Effector memory CD8-positive, alpha-beta T cell (primary cell): Measurements from ENCODE around the gene DCDC2.
A peak's percentile ranks its signal among the peaks of the same experiment; 100 is the strongest.

ENCODE experiments used
- ATAC-seq: fragments of 150-1000 bp; cut with Tn5 transposase; replicated peaks from 2 replicates; pipeline ENCODE4 v1.10.0; 2021; ENCODE audit warnings: mild to moderate bottlenecking, moderate library complexity
- DNase-seq, 3 experiments: peaks; one replicate each; pipeline ENCODE4 v3.0.0; 2021
- H3K27ac Mint-ChIP-seq, 2 donors: one replicate each; pipeline ENCODE4 v1.8.0; 2022; ENCODE audit warnings: mild to moderate bottlenecking in 2 of 2, mixed read lengths in 2 of 2, moderate library complexity in 2 of 2
- H3K27me3 Mint-ChIP-seq, 2 donors: one replicate each; pipeline ENCODE4 v1.8.0; 2022; ENCODE audit warnings: mixed read lengths in 2 of 2
- H3K36me3 Mint-ChIP-seq: one replicate; pipeline ENCODE4 v1.8.0; 2022; ENCODE audit warnings: mild to moderate bottlenecking, moderate library complexity, mixed read lengths; ENCODE audit not compliant: insufficient read depth
- H3K4me1 Mint-ChIP-seq, 2 donors: one replicate each; pipeline ENCODE4 v1.8.0; 2022; ENCODE audit warnings: low read depth in 2 of 2, mixed read lengths in 2 of 2
- H3K4me3 Mint-ChIP-seq, 2 donors: one replicate each; pipeline ENCODE4 v1.8.0; 2022; ENCODE audit warnings: mild to moderate bottlenecking in 2 of 2, mixed read lengths in 2 of 2, moderate library complexity in 2 of 2
- H3K9me3 Mint-ChIP-seq, 2 donors: one replicate each; pipeline ENCODE4 v1.8.0; 2022; ENCODE audit warnings: mixed read lengths in 2 of 2

The DCDC2 gene

DNA sequence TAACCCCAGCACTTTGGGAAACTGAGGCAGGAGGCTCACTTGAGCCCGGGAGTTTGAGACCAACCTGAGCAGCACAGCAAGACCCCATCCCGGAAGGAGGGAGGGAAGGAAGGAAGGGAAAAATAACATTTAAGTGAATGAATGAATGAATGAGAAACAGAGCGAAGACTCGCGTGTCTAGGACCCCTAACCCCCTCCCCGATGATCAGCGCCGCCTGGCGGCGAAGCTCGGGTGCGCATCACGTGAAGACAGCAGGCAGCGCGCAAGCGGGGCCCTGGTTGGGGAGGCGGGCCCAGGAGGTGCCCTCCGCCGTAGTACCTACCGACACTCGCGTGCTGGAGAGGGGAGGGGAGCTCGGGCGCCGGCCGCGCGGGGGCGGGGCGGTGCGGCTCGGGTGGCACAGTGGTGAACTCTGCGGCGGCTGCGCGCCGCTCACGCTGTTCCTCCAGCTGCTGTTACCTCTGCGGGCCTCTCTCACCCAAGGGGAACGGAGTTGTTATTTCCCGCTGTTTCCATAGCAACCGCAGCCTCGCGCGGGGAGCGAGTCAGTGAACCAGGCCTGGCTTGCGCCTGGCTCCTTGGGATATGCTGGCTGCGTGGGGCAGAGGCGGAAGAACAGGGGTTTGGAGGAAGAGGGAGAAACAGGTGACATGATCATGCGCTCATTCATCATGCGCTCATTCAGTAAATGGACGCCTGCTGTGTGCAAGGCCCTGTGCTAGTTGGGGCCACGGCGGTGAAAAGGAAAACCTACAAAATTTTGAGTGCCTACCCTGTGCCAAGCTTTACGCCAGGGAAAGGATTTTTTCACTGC lies 2.0 kb upstream of the DCDC2 start:
- Mint-ChIP-seq H3K27me3 (peaks cover 15 to 47% of the 10 kb centered on the region in 2 donors), H3K27ac (peak overlapping the region; percentile 47 to 64)

DNA sequence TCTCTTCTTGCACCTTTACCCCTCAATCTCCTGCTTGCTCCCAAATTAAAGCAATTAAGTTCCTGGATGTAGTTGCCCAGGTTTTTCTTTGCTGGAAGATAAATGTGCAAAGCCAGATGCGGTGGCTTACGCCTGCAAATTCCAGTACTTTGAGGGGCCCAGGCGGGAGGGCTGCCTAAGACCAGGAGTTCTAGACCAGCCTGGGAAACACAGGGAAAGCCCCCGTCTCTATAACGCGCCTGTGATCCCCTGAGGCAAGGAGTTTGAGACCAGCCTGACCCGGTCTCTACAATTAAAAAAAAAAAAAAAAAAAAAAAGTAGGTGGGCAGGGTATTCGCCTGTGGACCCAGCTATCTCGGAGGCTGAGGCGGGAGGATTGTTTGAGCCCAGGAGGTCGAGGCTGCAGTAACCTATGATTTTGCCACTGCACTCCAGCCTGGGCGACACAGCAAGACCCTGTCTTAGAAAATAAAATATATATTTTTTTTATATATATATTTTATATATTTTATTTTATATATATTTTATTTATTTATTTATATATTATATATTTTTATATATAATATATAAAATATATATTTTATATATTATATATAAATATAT lies 461 bp upstream of the DCDC2 start:
- Mint-ChIP-seq H3K27me3 (peaks cover 7 to 34% of the 10 kb centered on the region in 2 donors), H3K4me1 (peaks cover 15 to 17% of the 10 kb centered on the region in 2 donors), H3K27ac (peak overlapping the region in 1 of 2 donors; percentile 58), H3K36me3 (peaks cover 4% of the 10 kb centered on the region), H3K4me3 (peak overlapping the region; percentile 70 to 79), H3K9me3 (no peaks in the 10 kb centered on the region)
- DNase-seq (no peak), ATAC-seq (no peak)

More for the DNA sequence above, 2.0 kb upstream of the DCDC2 start:
- Mint-ChIP-seq H3K9me3 (no peaks in the 10 kb centered on the region), H3K4me1 (peaks cover 15 to 17% of the 10 kb centered on the region in 2 donors), H3K36me3 (peaks cover 4% of the 10 kb centered on the region), H3K4me3 (peak overlapping the region; percentile 67 to 74)
- DNase-seq (peak; percentile 53 to 59 (median 58)), ATAC-seq (peak; percentile 88)

DNA sequence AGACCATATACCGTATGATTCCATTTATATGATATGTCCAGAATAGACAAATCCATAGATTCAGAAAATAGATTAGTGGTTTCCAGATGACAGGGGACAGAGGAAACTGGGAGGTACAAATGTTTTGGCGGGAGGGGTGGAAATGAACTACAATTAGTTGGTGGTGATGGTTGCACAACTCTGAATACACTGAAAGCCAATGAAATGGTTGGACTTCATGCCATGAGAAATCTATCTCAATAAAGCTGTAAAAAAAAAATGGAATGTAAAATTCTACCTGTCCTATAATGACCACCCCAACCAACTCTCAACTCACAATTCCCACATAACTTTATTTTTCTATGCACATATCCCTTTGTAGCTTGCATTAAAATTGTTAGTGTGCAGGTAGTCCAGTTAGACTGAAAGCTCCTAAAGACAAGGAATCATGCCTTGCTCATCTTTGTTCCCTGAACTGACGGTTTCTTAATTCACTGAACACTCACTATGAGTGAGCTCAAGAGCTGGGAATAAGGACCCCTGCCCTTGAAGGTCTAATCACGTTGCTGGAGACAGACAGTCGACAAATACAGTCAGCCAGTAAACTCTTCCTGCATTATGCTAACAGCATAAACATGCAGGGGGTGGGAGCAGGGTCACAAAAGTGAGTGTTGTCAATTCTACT lies 1.4 kb downstream of the DCDC2 start:
- Mint-ChIP-seq H3K27me3 (peaks cover 7 to 26% of the 10 kb centered on the region in 2 donors), H3K27ac (no peak overlapping the region), H3K9me3 (no peaks in the 10 kb centered on the region), H3K36me3 (peaks cover 4% of the 10 kb centered on the region), H3K4me3 (no peak overlapping the region), H3K4me1 (peaks cover 15 to 17% of the 10 kb centered on the region in 2 donors)
- no peak for DNase-seq
- no peak for ATAC-seq

DNA sequence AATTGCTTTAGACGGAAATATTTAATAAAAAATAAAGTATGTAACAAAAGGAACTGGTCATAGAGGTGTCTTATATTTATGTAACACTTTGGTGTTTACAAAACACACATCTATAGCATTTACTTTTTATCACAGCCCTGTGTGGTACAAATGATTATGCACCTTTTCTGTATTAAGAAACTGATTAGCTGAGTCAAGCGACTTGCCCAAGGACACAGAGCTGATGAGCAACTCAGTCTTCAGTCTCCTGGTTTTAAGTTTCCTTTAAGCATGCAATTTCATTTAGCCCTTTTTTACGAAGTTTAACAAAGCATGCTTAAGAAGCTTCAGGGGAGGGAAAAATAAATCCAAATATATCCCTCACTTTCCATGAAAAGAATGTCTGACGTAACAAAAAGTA lies 2.5 kb downstream of the DCDC2 start:
- H3K27ac Mint-ChIP-seq, result no peak overlapping the region

DNA sequence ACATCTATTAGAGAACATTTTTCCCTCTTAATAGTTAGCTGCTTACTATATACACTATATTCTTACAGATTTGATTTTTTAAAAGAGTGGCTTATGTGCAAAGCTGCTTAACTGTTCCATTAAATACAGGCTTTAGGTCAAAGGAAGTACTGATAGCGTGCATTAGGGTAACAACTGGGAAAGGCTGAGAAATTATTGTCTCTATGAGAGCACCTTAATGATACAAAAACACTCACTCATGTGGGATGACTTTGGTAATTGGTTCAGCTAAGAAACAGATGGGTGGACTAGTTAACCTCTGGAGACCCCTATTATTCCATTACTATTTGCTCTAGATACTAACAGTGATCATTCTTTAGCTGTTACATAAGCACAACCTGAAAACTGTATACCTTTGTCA lies 4.0 kb downstream of the DCDC2 start:
- no peak for DNase-seq
- peaks cover 26 to 32% of the 10 kb centered on the region in 2 donors for H3K27me3 Mint-ChIP-seq
- no peak overlapping the region for H3K4me3 Mint-ChIP-seq

More for the DNA sequence above, 2.5 kb downstream of the DCDC2 start:
- Mint-ChIP-seq H3K27me3 (peaks cover 17 to 25% of the 10 kb centered on the region in 2 donors), H3K4me1 (peaks cover 13 to 17% of the 10 kb centered on the region in 2 donors), H3K4me3 (no peak overlapping the region), H3K9me3 (no peaks in the 10 kb centered on the region), H3K36me3 (peaks cover 4% of the 10 kb centered on the region)
- no peak for ATAC-seq
- no peak for DNase-seq

DNA sequence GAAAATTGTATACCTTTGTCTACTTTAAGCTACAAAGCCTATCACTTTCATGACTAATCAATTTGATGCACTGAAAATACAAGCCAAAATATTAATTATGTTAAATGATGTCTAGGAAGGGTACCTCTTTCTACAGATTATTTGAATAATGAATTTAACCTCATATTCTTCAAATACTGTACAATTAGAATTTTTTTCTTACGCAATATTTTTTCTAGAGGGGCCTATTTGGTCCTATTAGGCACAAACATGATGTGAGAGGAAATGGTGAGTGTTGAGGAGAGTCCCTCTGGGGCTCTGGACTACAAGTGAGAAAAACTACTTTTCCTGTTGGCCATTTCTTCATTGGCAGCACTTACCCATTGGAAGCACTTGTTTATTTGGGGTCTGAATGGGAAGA lies 5.4 kb downstream of the DCDC2 start:
- ATAC-seq (no peak), DNase-seq (no peak)
- peaks cover 0 to 1% of the 10 kb centered on the region in 2 donors for H3K4me1 Mint-ChIP-seq
- no peak overlapping the region for H3K27ac Mint-ChIP-seq
- H3K4me3 Mint-ChIP-seq, result no peak overlapping the region
- no peaks in the 10 kb centered on the region for H3K9me3 Mint-ChIP-seq
- no peaks in the 10 kb centered on the region for H3K36me3 Mint-ChIP-seq
- H3K27me3 Mint-ChIP-seq, result peaks cover 28 to 41% of the 10 kb centered on the region in 2 donors

More for the DNA sequence above, 4.0 kb downstream of the DCDC2 start:
- no peak for ATAC-seq
- Mint-ChIP-seq H3K36me3 (peaks cover 4% of the 10 kb centered on the region), H3K27ac (no peak overlapping the region), H3K9me3 (no peaks in the 10 kb centered on the region), H3K4me1 (peaks cover 8 to 10% of the 10 kb centered on the region in 2 donors)

DNA sequence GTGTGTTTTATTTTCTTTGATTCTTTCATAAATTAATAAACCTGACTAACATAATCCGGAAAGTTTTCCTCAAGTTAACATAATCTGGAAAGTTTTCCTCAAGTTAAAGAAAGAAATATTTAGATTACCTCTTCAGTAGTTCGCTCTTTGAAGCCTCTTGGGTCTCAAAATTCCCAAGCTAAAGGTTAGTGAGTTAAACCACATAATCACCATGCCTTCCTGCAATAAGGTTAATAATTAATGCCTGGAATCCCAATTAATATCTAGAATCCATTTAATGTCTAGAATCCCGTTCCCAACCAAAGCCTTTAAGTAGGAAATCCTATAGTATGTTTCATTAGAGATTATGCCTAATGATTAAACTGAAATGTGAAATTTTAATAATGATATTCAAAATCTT lies 12.9 kb downstream of the DCDC2 start:
- Mint-ChIP-seq H3K27me3 (peaks cover 69 to 72% of the 10 kb centered on the region in 2 donors), H3K9me3 (no peaks in the 10 kb centered on the region), H3K4me1 (no peaks in the 10 kb centered on the region), H3K4me3 (no peak overlapping the region), H3K36me3 (no peaks in the 10 kb centered on the region), H3K27ac (no peak overlapping the region)
- ATAC-seq (no peak), DNase-seq (no peak)

DNA sequence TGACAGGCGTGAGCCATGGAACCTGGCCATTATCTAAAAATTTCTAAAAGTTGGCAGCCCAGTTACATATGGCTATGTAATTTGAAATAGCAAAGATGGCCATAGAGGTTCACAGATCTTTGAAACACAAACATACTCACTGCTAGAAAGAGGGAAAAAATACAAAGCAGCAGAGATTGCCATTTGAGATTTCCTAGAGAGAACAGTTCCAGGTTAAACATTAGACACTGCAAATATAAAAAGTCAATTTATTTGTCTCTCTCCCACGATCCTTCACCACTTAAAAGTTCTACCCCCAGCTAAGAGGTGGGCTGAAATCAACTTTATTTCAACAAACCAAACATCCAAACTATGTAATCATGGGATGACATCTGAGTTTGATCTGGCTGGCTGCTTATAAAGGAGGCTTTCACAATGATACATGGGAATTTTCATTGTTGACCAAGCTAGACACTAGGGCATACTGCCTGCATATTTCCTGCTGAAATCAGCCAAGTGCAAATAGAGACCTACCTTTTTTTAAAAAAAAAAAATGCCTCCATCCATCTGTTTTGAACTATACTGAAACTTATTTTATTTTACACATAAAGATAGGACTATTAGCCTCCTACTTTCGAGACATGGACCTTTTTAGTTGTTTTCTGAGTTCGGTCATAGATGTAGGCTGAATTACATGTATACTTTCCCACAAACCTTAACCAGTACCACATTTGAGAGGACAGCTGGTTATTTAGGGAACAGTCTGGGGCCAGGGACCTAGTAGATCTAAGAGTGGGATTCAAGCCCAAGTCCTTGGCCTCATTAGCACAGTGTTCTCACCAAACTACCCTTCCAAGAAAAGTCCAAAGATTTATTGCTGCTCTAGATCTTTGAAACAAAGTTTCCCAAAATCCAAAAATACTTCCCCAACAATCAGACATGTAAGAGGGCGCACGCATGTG lies 16.6 kb downstream of the DCDC2 start:
- ATAC-seq (no peak), DNase-seq (no peak)
- Mint-ChIP-seq H3K36me3 (no peaks in the 10 kb centered on the region), H3K4me1 (no peaks in the 10 kb centered on the region), H3K27me3 (peaks cover 36 to 46% of the 10 kb centered on the region in 2 donors), H3K4me3 (no peak overlapping the region), H3K9me3 (peaks cover 5 to 16% of the 10 kb centered on the region in 2 donors), H3K27ac (no peak overlapping the region)

DNA sequence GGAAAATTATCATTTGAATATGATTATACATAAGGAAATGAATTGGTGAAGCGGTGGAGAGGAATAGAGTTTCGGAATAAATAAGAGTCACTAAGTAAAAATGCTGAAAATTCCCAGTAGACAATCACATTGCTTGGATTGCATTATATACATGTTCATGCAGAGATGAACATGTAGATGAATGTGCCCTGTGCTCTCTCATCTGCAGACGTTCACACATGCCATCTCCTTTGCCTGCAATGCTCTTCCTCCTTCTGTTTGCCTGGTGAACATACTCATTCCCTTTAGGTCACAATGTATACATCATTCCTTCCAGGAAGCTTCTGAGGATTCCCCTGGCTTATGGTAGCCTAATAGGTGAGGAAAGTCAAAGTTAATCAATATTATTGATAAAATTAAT lies 17.9 kb downstream of the DCDC2 start:
- Mint-ChIP-seq H3K36me3 (no peaks in the 10 kb centered on the region), H3K9me3 (peaks cover 5 to 16% of the 10 kb centered on the region in 2 donors), H3K4me1 (no peaks in the 10 kb centered on the region), H3K4me3 (no peak overlapping the region), H3K27me3 (peaks cover 24 to 32% of the 10 kb centered on the region in 2 donors), H3K27ac (no peak overlapping the region)
- ATAC-seq (no peak), DNase-seq (no peak)

DNA sequence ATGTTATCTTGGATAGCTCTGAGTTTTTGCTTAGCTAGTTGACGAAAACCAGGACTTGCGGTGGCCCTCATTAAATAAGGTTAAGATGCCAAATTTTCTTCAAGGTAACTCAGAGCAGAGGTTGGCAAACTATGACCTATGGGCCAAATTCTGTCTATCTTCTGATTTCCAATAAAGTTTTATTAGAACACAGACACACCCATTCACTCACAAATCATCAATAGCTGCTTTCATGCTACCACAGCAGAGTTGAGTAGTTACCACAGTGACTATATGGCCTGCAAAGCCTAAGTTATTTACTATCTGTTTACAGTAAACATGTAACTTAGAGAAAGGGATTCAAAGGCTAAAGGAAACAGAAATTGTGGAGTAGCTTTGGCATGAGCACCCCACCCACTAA lies 23.6 kb downstream of the DCDC2 start:
- DNase-seq (no peak), ATAC-seq (no peak)
- H3K9me3 Mint-ChIP-seq, result peaks cover 5 to 16% of the 10 kb centered on the region in 2 donors
- no peaks in the 10 kb centered on the region for H3K4me1 Mint-ChIP-seq
- H3K27ac Mint-ChIP-seq, result no peak overlapping the region
- H3K36me3 Mint-ChIP-seq, result no peaks in the 10 kb centered on the region
- H3K27me3 Mint-ChIP-seq, result peaks cover 13 to 14% of the 10 kb centered on the region in 2 donors
- no peak overlapping the region for H3K4me3 Mint-ChIP-seq

DNA sequence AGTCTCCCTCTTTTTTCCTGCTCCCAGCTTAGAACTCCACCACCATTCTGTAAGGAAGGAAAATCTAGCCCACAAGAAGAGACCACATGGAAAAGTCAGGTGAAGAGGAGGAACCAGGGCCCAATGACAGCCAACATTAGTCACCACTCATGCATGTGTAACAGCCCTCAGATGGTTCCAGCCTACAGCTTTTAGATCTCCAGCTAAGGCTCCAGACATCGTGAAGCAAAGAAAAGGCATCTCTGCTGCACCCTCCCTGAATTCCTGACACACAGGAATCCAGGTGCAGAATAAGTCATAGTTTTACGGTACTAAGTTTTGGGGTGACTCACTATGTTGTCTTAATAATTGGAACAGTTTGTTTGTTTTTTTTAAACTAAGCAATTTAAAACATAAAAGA lies 25.5 kb downstream of the DCDC2 start:
- peaks cover 14 to 21% of the 10 kb centered on the region in 2 donors for H3K27me3 Mint-ChIP-seq
- no peak overlapping the region for H3K27ac Mint-ChIP-seq
- ATAC-seq, result no peak
- no peak overlapping the region for H3K4me3 Mint-ChIP-seq
- H3K36me3 Mint-ChIP-seq, result no peaks in the 10 kb centered on the region
- DNase-seq, result no peak
- no peaks in the 10 kb centered on the region for H3K9me3 Mint-ChIP-seq
- H3K4me1 Mint-ChIP-seq, result no peaks in the 10 kb centered on the region

DNA sequence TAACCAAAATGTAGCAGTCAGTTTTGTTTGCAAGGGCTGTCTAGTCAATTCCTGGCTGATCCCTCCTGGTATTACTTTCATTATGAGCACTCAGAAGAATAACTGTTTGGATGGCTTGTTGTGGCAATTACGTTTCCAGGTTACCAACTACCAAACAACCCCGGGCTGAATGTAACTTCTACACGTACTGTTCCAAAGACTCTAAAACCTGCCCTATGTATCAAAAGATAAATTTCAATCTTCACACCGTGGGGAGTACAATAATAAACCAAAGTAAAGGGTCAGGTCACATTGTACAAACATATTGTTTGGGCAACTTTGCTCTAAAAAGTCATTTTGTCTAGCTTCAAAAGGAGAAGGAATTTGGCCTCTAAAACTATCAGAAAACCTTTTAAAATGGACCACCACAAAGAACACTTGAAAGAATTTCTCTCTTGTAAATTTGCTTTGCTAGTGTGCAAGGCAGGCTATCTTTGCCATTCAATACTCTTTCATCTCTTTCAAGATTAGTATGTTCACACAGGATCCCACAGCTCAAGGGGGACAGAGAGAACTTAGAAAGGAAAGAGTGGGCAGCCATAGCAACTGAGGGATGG lies 27.6 kb downstream of the DCDC2 start:
- no peaks in the 10 kb centered on the region for H3K36me3 Mint-ChIP-seq
- H3K4me1 Mint-ChIP-seq, result no peaks in the 10 kb centered on the region
- DNase-seq (no peak), ATAC-seq (no peak)
- no peak overlapping the region for H3K4me3 Mint-ChIP-seq
- no peaks in the 10 kb centered on the region for H3K9me3 Mint-ChIP-seq
- H3K27me3 Mint-ChIP-seq, result peaks cover 22% of the 10 kb centered on the region in 2 donors
- no peak overlapping the region for H3K27ac Mint-ChIP-seq
